Measurements from ENCODE around the gene ZCCHC7. TPM values are rescaled to one million over a fixed set of nuclear protein-coding genes. Genes with fewer than 3 reads are reported as not detected.
A peak's percentile ranks its signal among the peaks of the same experiment; 100 is the strongest.
"Not testable (repeated sequence)": the region's sequence is repeated elsewhere in the genome, so short reads cannot be mapped to it uniquely, and the experiment has no call there.

The ZCCHC7 gene
- total and polyA plus RNA-seq, 10 of the 15 experiments (the other 5 are each of a cell fraction or from before 2014, with no cell fraction given), result 42.9 to 178 (median 53.3) TPM

GRCh38 chr9:37081507-37081906, 38.9 kb upstream of the ZCCHC7 start:
- not testable (repeated sequence) for H3K27ac ChIP-seq (ENCODE audit: control insufficient read depth, insufficient read depth)

More at GRCh38 chr9:37081507-37081906, 38.9 kb upstream of the ZCCHC7 start:
- TF ChIP-seq, protein P1, sequence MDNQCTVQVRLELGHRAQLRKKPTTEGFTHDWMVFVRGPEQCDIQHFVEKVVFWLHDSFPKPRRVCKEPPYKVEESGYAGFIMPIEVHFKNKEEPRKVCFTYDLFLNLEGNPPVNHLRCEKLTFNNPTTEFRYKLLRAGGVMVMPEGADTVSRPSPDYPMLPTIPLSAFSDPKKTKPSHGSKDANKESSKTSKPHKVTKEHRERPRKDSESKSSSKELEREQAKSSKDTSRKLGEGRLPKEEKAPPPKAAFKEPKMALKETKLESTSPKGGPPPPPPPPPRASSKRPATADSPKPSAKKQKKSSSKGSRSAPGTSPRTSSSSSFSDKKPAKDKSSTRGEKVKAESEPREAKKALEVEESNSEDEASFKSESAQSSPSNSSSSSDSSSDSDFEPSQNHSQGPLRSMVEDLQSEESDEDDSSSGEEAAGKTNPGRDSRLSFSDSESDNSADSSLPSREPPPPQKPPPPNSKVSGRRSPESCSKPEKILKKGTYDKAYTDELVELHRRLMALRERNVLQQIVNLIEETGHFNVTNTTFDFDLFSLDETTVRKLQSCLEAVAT (IDR thresholded peaks at IDR 0.05), result peak; percentile 87
- H4K20me1 ChIP-seq (ENCODE audit: control insufficient read depth, insufficient read depth); H3K9me3 ChIP-seq (replicated peaks; ENCODE audit: control insufficient read depth, insufficient read depth, low read length); H3K36me3 ChIP-seq (ENCODE audit: control insufficient read depth in 2 of 2, insufficient read depth in 2 of 2, low read length in 1 of 2); in situ Hi-C loops (cut with MboI); H3K27me3 ChIP-seq (replicated peaks in 1 of 2; ENCODE audit: control insufficient read depth in 2 of 2, insufficient read depth in 2 of 2, low read length in 1 of 2); H2AFZ ChIP-seq (ENCODE audit: control insufficient read depth, low read depth, low read length); DNase-seq (ENCODE audit: low read depth, low spot score); H3K9ac ChIP-seq (ENCODE audit: control insufficient read depth, insufficient read depth, low read length); FAIRE-seq; ATAC-seq; BruUV-seq (replicated peaks): not testable (repeated sequence)
- ChIA-PET POLR2A (interaction anchor here (1.0 to 1.7 kb wide), 7 partner anchors 13 to 127 kb away, joined by 3 to 8 read pairs (median 4); partner anchors contain the start of gene ZCCHC7), RAD21 (ENCODE audit: unreplicated experiment) (interaction anchor here (0.7 to 9.1 kb wide), 8 partner anchors 40 to 330 kb away, joined by 3 to 64 read pairs (median 4); partner anchors contain the start of gene ZCCHC7), SMC1A (ENCODE audit: uncharacterized antibody, unreplicated experiment) (interaction anchor here (1.0 to 6.1 kb wide), 18 partner anchors 10 to 249 kb away, joined by 3 to 31 read pairs (median 4); partner anchors contain the start of genes PAX5 and ZCCHC7), CTCF (interaction anchor here (0.8 to 2.8 kb wide), 9 partner anchors 10 to 248 kb away, joined by 3 to 11 read pairs (median 4); partner anchors contain the start of gene ZCCHC7)
- Histone ChIP-seq H3K4me2 (ENCODE audit: control insufficient read depth, insufficient read depth) (peak overlapping the region; percentile 85), H3K4me3 (peak overlapping the region; percentile 84), H3K79me2 (ENCODE audit: control insufficient read depth, insufficient read depth, low read length) (peaks cover 68% of the 10 kb centered on the region), H3K4me1 (ENCODE audit: control insufficient read depth, insufficient read depth, low read length) (peaks cover 11% of the 10 kb centered on the region)
- 98% methylated on average over 18 of the region's 20 CpGs for whole genome bisulfite sequencing (ENCODE audit: insufficient coverage, insufficient replicate concordance, low lambda C conversion rate, missing lambda C conversion rate)
- intact Hi-C loops (cut with micrococcal nuclease; ENCODE audit: unreplicated experiment), result loop anchor here (2.0 to 5.0 kb wide), 3 partner anchors 41 to 221 kb away; partner anchors contain the start of genes PAX5 and ZCCHC7

Measured in GM12878 (cell line).